ENCODE data around the gene MALT1.

Gene MALT1

DNA sequence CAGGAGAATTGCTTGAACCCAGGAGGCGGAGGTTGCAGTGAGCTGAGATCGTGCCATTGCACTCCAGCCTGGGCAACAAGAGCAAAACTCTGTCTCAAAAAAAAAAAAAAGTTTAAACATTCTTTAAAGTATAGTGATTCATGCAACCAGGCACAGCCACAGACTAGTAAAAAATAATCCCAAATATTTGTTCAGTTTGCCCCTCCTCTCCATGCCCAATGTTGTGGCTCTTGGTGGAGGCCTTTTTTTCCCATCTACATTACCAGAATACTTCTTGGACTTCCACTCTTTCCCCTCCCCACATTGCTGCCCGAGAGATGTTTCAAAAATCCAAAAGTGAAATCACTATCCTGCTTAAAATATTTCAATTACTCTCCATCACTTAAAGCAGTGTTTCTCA is 5.1 kb upstream of the MALT1 start:
- TF ChIP-seq, protein P1, sequence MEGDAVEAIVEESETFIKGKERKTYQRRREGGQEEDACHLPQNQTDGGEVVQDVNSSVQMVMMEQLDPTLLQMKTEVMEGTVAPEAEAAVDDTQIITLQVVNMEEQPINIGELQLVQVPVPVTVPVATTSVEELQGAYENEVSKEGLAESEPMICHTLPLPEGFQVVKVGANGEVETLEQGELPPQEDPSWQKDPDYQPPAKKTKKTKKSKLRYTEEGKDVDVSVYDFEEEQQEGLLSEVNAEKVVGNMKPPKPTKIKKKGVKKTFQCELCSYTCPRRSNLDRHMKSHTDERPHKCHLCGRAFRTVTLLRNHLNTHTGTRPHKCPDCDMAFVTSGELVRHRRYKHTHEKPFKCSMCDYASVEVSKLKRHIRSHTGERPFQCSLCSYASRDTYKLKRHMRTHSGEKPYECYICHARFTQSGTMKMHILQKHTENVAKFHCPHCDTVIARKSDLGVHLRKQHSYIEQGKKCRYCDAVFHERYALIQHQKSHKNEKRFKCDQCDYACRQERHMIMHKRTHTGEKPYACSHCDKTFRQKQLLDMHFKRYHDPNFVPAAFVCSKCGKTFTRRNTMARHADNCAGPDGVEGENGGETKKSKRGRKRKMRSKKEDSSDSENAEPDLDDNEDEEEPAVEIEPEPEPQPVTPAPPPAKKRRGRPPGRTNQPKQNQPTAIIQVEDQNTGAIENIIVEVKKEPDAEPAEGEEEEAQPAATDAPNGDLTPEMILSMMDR (IDR thresholded peaks at IDR 0.05; ENCODE audit: extremely low read depth, missing control alignments): no peak
- no peak for DNase-seq (ENCODE audit: low spot score)

DNA sequence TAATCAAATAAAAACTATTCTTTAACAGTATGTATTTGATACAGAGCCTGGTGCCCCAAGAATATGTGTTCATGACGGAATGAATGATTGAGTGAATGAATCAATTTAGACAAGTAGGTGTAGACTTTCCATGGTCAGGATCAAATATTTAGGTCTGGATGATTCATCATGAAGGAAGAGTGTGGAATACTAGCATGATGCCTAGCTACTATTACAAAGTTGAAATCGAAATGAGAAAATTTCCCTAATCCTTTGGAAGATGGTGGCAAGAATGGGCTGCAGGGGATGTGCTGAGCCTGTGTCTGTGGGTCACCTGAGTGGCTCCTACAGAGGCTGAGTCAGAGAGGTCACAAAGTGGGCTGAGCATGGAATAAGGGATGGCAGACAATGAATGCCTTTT is 3.1 kb upstream of the MALT1 start:
- no peak for DNase-seq (ENCODE audit: low spot score)
- TF ChIP-seq, protein P1 (IDR thresholded peaks at IDR 0.05; ENCODE audit: extremely low read depth, missing control alignments): no peak

DNA sequence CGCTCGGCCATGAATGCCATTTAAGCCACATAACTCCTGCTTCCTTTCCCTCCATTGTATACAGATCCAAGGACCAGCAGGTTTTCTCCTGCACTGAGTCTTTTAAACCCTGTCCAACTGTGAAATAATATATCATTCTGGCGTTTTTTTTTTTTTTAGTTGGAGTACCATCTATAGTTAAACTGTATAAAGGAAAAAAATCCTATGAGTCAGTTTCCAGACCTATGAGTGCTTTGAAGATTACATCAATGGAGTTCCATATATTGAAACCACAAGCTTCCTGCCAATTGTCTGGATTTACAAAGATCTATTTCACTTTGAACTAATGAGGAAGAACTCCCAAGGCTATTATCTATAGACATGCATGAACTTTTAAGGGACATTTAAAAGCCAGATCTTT is 2.4 kb upstream of the MALT1 start:
- TF ChIP-seq, protein P1 (IDR thresholded peaks at IDR 0.05; ENCODE audit: extremely low read depth, missing control alignments): no peak
- DNase-seq (ENCODE audit: low spot score): no peak

DNA sequence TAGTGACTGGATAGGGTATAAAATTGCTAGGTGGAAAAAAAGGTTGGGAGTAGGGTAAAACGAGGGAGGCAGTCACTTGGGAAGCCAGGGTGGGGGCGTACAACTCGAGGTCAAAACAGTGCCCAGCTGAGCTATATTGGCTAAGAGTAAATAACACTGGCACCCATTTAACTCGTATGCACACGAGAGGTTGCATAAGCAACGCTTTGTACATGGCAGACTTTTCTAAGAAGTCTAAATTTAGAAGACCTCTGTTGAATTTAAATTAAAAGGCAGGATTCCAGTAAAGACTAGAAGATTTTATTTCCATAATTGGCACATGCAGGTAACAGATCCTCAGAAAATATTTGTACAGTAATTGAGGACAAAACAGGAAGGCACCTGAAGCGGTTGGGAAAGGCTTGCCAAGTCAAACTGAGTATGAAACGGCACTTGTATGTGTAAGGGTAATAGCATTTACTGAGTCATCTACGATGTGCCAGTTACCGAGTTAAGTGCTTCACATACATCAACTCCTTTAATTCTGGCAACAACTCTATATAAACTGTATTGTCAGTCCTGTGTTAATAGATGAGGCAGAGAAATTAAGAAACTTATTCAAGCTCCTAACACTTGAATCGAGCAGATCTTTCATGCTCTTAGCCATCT is 1.4 kb upstream of the MALT1 start:
- no peak for DNase-seq (ENCODE audit: low spot score)

DNA sequence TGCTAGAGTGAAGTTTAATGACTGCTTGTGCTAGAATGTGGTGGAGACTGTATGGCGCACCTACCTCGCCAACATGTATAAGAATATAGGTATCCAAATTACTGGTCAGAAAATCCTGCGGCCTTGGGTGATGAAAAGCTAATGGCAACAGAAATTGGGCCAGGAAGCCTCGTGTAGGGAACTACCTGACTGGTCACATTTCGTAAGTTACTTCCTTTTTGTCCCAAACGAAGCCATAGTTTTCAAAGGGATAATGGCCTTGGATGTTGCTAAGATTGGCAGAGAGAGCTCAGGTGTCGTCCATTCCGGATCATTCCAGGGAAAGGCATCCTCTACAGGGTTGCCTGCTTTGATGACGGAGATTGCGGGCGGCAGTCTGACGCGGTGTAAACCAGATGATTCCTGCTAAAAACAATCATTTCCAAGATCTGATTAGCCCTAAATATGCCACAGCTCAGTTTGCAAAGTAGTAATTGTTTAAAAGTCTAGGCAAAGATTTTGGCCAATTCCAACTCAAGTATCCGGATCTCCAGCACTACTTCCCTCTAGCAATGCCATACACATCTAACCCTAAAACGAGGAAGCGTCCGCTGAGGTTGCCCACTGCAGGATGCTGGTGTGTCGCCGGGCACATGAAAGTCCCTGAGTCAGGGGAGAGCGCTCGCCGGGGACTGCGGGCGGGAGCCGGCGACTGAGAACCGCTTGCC is 708 bp upstream of the MALT1 start:
- TF ChIP-seq, protein P1 (IDR thresholded peaks at IDR 0.05; ENCODE audit: extremely low read depth, missing control alignments): no peak
- DNase-seq (ENCODE audit: low spot score): no peak

More for the DNA sequence above, 1.4 kb upstream of the MALT1 start:
- TF ChIP-seq, protein P1 (IDR thresholded peaks at IDR 0.05; ENCODE audit: extremely low read depth, missing control alignments): no peak

DNA sequence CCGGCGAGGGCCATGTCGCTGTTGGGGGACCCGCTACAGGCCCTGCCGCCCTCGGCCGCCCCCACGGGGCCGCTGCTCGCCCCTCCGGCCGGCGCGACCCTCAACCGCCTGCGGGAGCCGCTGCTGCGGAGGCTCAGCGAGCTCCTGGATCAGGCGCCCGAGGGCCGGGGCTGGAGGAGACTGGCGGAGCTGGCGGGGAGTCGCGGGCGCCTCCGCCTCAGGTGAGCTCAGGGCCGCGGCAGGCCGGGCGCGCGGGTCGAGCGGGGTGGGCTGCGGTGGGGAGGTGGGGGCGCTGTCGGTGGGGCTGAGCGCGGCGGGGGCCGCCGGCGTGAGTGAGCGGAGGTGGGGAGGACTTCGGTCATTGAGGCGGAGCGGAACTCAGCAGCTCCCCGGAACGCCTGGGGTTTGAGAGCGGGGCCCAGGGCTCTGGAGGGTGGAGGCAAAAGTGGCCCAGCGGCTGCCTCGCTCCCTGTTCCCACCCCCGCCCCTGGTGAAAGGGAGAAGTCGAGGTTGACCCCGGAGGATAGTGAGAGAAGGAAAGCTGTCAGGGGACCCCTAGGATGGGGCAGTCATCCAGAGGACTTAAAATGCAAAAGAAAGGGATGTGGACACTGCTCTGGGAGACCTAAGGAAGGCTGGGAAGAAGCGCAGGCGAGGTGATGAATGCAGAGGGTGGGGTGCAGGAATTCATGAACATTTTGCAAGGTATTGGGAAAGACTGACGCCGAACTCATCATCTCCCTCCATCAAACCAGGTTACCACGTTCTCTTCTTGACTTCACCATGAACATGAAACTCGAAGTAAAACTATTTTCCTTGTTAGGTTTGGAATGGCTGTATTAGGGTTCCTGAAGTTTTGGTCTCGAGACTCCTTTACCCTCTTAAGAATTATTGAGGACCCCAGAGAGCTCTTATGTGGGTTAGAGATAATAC is 633 bp downstream of the MALT1 start:
- TF ChIP-seq, protein P1 (IDR thresholded peaks at IDR 0.05; ENCODE audit: extremely low read depth, missing control alignments): no peak
- no peak for DNase-seq (ENCODE audit: low spot score)

DNA sequence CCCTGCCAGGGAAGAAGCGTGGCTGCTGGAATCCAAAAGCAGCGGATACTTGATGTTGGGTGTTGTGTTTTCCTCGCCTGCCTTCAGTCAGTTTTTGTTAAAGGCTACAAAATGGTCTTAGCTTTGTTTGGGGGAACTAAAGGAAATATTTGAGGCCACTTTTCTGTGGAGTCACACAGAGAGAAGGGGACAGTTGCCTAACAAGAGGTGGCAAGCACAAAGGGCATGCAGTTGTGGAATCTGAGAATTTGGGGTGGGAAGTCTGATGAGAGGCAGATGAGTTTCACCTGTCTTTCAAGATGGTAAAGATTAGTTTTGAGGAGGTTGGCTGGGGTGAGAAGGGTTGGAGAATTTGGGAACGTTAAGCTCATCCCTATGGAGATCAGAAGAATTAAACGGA is 2.9 kb downstream of the MALT1 start:
- no peak for DNase-seq (ENCODE audit: low spot score)
- TF ChIP-seq, protein P1 (IDR thresholded peaks at IDR 0.05; ENCODE audit: extremely low read depth, missing control alignments): no peak
